ENCODE results near the gene AKR7A3. TPM values are rescaled to one million over a fixed set of nuclear protein-coding genes. Genes with fewer than 3 reads are reported as not detected.

Gene AKR7A3
- total and polyA plus RNA-seq, 2 of the 4 experiments (the other 2 are of a cell fraction): 0.18 to 0.62 TPM

DNA sequence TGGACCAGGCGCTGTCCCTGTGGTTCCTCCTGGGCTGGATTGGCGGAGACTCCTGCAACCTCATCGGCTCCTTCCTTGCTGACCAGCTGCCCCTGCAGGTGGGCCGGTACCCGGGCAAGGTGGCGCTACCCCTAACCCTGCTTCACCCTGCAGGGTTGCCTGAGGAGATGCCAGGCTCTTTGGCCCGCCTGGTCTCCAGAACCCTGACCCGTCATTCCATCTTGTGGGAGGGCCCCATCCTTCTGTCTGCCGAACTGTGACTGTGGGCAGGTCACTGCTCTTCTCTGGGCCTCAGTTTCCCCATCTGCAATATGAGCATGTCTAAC, 36.1 kb upstream of the AKR7A3 start:
- BruUV-seq (replicated peaks): no TSS peak
- Histone ChIP-seq H4K20me1 (ENCODE audit: insufficient read depth, low read length) (no peaks in the 10 kb centered on the region; the same call in none of the 2 replicates), H3K18ac (ENCODE audit: low read depth, low read length) (no peak overlapping the region), H3K14ac (replicated peaks; ENCODE audit: low read depth, low read length) (no peak overlapping the region), H3K4me3 (ENCODE audit: insufficient read depth, low read depth, low read length) (no peak overlapping the region), H4K5ac (ENCODE audit: low read depth, low read length) (no peak overlapping the region), H2BK20ac (ENCODE audit: low read depth, low read length) (no peak overlapping the region), H3K4me1 (ENCODE audit: control insufficient read depth, insufficient read depth, low read length) (no peaks in the 10 kb centered on the region), H2BK5ac (ENCODE audit: low read depth, low read length, poor library complexity, severe bottlenecking) (no peak overlapping the region), H3K9me1 (ENCODE audit: insufficient read depth, low read length) (peaks cover 6% of the 10 kb centered on the region; the same call in 1 of the 2 replicates), H4K91ac (ENCODE audit: insufficient read depth, low read depth, low read length) (no peak overlapping the region), H3K27ac (ENCODE audit: insufficient read depth, low read length) (no peak overlapping the region), H2BK120ac (ENCODE audit: low read depth, low read length) (no peak overlapping the region), H2AFZ (replicated peaks; ENCODE audit: low read length, poor library complexity) (no peak overlapping the region), H2AK5ac (ENCODE audit: low read depth, low read length) (no peak overlapping the region), H2AK9ac (replicated peaks; ENCODE audit: low read depth, low read length, poor library complexity) (no peak overlapping the region), H3K23ac (ENCODE audit: low read depth, low read length) (no peak overlapping the region), H2BK15ac (ENCODE audit: low read depth, low read length) (no peak overlapping the region), H3K4ac (ENCODE audit: low read depth, low read length) (no peak overlapping the region), H3K36me3 (ENCODE audit: control insufficient read depth, insufficient read depth, low read length) (peaks cover 57% of the 10 kb centered on the region), H3K79me1 (ENCODE audit: low read depth in 1 of 2, low read length in 2 of 2) (peaks cover 4 to 19% of the 10 kb centered on the region in 2 experiments; a peak in 3 of 4 replicates), H3K4me2 (ENCODE audit: low read depth, low read length) (no peak overlapping the region), H3K27me3 (ENCODE audit: control insufficient read depth, insufficient read depth, low read length) (no peaks in the 10 kb centered on the region), H4K8ac (ENCODE audit: low read depth in 2 of 2, low read length in 2 of 2) (no peak overlapping the region), H3K56ac (ENCODE audit: extremely low read depth, insufficient read depth, low read length) (no peak overlapping the region), H3K9me3 (ENCODE audit: control insufficient read depth, insufficient read depth, low read length) (no peaks in the 10 kb centered on the region), H3K9ac (ENCODE audit: low read depth, low read length) (no peak overlapping the region)
- ChIA-PET POLR2A (ENCODE audit: unreplicated experiment) (no interaction called here), CTCF (no interaction called here)
- no peak for TF ChIP-seq RCOR1 (IDR thresholded peaks at IDR 0.05; ENCODE audit: insufficient replicate concordance, low read length)
- 98% methylated on average over 6 of the region's 9 CpGs; no CpG with 5 or more reads in 1 of the 2 experiments for WGBS, 2 experiments (ENCODE audit: extremely low coverage in 2 of 2, insufficient read length in 1 of 2)
- no peak for ATAC-seq (ENCODE audit: low read depth)
- in situ Hi-C loops (cut with MboI; ENCODE audit: low sequenced_read_pairs): no loop called here
- intact Hi-C loops (cut with micrococcal nuclease): no loop called here
- dilution Hi-C loops (cut with HindIII; ENCODE audit: low sequenced_read_pairs, unreplicated experiment): no loop called here
- DNase-seq: no peak

Data from IMR-90 (cell line).